Muscle layer of duodenum (tissue), 2 donors: Measurements from ENCODE around the gene CCDC17.
A peak's percentile ranks its signal among the peaks of the same experiment; 100 is the strongest.

Source experiments
- H3K27ac ChIP-seq: one replicate; pipeline ENCODE4 v1.7.0; 2013; ENCODE audit warnings: mild to moderate bottlenecking, low read length
- H3K27me3 ChIP-seq: one replicate; pipeline ENCODE4 v1.7.0; 2013; ENCODE audit warnings: low read depth, mild to moderate bottlenecking, control low read depth, low read length
- H3K36me3 ChIP-seq, 2 donors: one replicate each; pipeline ENCODE4 v1.7.0; 2013; ENCODE audit warnings: low read length in 2 of 2, control low read depth in 1 of 2, mild to moderate bottlenecking in 1 of 2; ENCODE audit not compliant: insufficient read depth in 2 of 2, control insufficient read depth in 1 of 2
- H3K4me1 ChIP-seq, 2 donors: one replicate each; pipeline ENCODE4 v1.7.0; 2013; ENCODE audit warnings: low read length in 2 of 2, mild to moderate bottlenecking in 2 of 2, control low read depth in 1 of 2, moderate library complexity in 1 of 2; ENCODE audit not compliant: insufficient read depth in 2 of 2, control insufficient read depth in 1 of 2
- H3K4me3 ChIP-seq, 2 donors: one replicate each; pipeline ENCODE4 v1.7.0; 2013; ENCODE audit warnings: low read length in 2 of 2, low read depth in 1 of 2, mild to moderate bottlenecking in 1 of 2
- H3K9me3 ChIP-seq, 2 donors: one replicate each; pipeline ENCODE4 v1.7.0; 2013; ENCODE audit warnings: low read length in 2 of 2, control low read depth in 1 of 2, mild to moderate bottlenecking in 1 of 2; ENCODE audit not compliant: control insufficient read depth in 1 of 2
- donor health status: healthy.

CCDC17 gene

GRCh38 chr1:45623972-45624371, at the start of gene CCDC17:
Gene CCDC17 (minus strand): TSS chr1:45624054. CDS start chr1:45623909, 145 bp downstream.
- peak within 1 kb of the TSS in 1 of 2 donors; percentile 44 for H3K4me3 ChIP-seq
- no peaks in the 10 kb centered on the region for H3K27me3 ChIP-seq
- peaks cover 0 to 9% of the 10 kb centered on the region in 2 donors for H3K4me1 ChIP-seq
- H3K36me3 ChIP-seq, result peaks cover 24 to 26% of the 10 kb centered on the region in 2 donors
- H3K27ac ChIP-seq, result no peak within 1 kb of the TSS
- no peaks in the 10 kb centered on the region for H3K9me3 ChIP-seq

GRCh38 chr1:45669859-45670655, 46.2 kb upstream of the CCDC17 start:
- no peaks in the 10 kb centered on the region for H3K36me3 ChIP-seq
- H3K4me1 ChIP-seq, result peaks cover 0 to 40% of the 10 kb centered on the region in 2 donors
- H3K27me3 ChIP-seq, result no peaks in the 10 kb centered on the region
- no peaks in the 10 kb centered on the region for H3K9me3 ChIP-seq
- no peak overlapping the region for H3K27ac ChIP-seq
- no peak overlapping the region for H3K4me3 ChIP-seq

- no peaks in the 10 kb centered on the region for H3K9me3 ChIP-seq
- H3K27ac ChIP-seq, result no peak overlapping the region
- H3K4me1 ChIP-seq, result peaks cover 0 to 40% of the 10 kb centered on the region in 2 donors
- no peak overlapping the region for H3K4me3 ChIP-seq
- H3K27me3 ChIP-seq, result no peaks in the 10 kb centered on the region
- no peaks in the 10 kb centered on the region for H3K36me3 ChIP-seq
Observed at GRCh38 chr1:45669379-45669778, 45.5 kb upstream of the CCDC17 start.

GRCh38 chr1:45668526-45668925, 44.7 kb upstream of the CCDC17 start:
- no peaks in the 10 kb centered on the region for H3K36me3 ChIP-seq
- no peaks in the 10 kb centered on the region for H3K9me3 ChIP-seq
- no peak overlapping the region for H3K4me3 ChIP-seq
- peaks cover 0 to 40% of the 10 kb centered on the region in 2 donors for H3K4me1 ChIP-seq
- H3K27me3 ChIP-seq, result no peaks in the 10 kb centered on the region
- no peak overlapping the region for H3K27ac ChIP-seq

GRCh38 chr1:45667321-45668111, 43.7 kb upstream of the CCDC17 start:
- Histone ChIP-seq H3K27me3 (no peaks in the 10 kb centered on the region), H3K4me1 (peaks cover 0 to 36% of the 10 kb centered on the region in 2 donors), H3K4me3 (no peak overlapping the region), H3K36me3 (no peaks in the 10 kb centered on the region), H3K27ac (no peak overlapping the region), H3K9me3 (no peaks in the 10 kb centered on the region)

GRCh38 chr1:45666836-45667235, 43.0 kb upstream of the CCDC17 start:
- H3K4me3 ChIP-seq, result no peak overlapping the region
- H3K27me3 ChIP-seq, result no peaks in the 10 kb centered on the region
- H3K36me3 ChIP-seq, result no peaks in the 10 kb centered on the region
- peaks cover 0 to 35% of the 10 kb centered on the region in 2 donors for H3K4me1 ChIP-seq
- H3K27ac ChIP-seq, result no peak overlapping the region
- no peaks in the 10 kb centered on the region for H3K9me3 ChIP-seq

GRCh38 chr1:45660336-45660735, 36.5 kb upstream of the CCDC17 start:
- H3K4me1 ChIP-seq, result peaks cover 0 to 4% of the 10 kb centered on the region in 2 donors
- H3K4me3 ChIP-seq, result no peak overlapping the region
- no peaks in the 10 kb centered on the region for H3K27me3 ChIP-seq
- peaks cover 43% of the 10 kb centered on the region in 2 donors for H3K36me3 ChIP-seq
- H3K27ac ChIP-seq, result no peak overlapping the region
- no peaks in the 10 kb centered on the region for H3K9me3 ChIP-seq

GRCh38 chr1:45659222-45659621, 35.4 kb upstream of the CCDC17 start:
- Histone ChIP-seq H3K36me3 (peaks cover 54% of the 10 kb centered on the region in 2 donors), H3K27ac (no peak overlapping the region), H3K4me1 (peaks cover 0 to 4% of the 10 kb centered on the region in 2 donors), H3K4me3 (no peak overlapping the region), H3K9me3 (no peaks in the 10 kb centered on the region), H3K27me3 (no peaks in the 10 kb centered on the region)

- H3K27ac ChIP-seq, result no peak overlapping the region
- peaks cover 0 to 4% of the 10 kb centered on the region in 2 donors for H3K4me1 ChIP-seq
- H3K9me3 ChIP-seq, result no peaks in the 10 kb centered on the region
- no peaks in the 10 kb centered on the region for H3K27me3 ChIP-seq
- H3K4me3 ChIP-seq, result no peak overlapping the region
- peaks cover 54 to 60% of the 10 kb centered on the region in 2 donors for H3K36me3 ChIP-seq
Observed at GRCh38 chr1:45658171-45658570, 34.3 kb upstream of the CCDC17 start.

GRCh38 chr1:45656573-45657226, 32.8 kb upstream of the CCDC17 start:
- Histone ChIP-seq H3K27me3 (no peaks in the 10 kb centered on the region), H3K9me3 (no peaks in the 10 kb centered on the region), H3K4me1 (peaks cover 0 to 4% of the 10 kb centered on the region in 2 donors), H3K36me3 (peaks cover 61 to 68% of the 10 kb centered on the region in 2 donors), H3K4me3 (no peak overlapping the region), H3K27ac (no peak overlapping the region)
